Lung microvascular endothelial cell (primary cell): ENCODE measurements around the gene PKMYT1. TPM values are rescaled to one million over a fixed set of nuclear protein-coding genes. Genes with fewer than 3 reads are reported as not detected.

Source experiments
- DNase-seq, 2 donors: peaks; one replicate each; pipeline versions ENCODE4 v3.0.0 to v3.0.0-alpha.2; 2010; ENCODE audit warnings: low read depth in 2 of 2
- total RNA-seq: library from RNA; depleted of rRNA; stranded (reverse); fragments of >200 nt; gene quantifications from 2 replicates; pipeline ENCODE4 v1.2.1, GENCODE V29; 2014

PKMYT1 gene
- total RNA-seq, 1 donor from 2014 or later: 0.99 TPM

GRCh38 chr16:2974319-2975056 lies 5.8 kb downstream of the PKMYT1 start:
- DNase-seq: no peak

GRCh38 chr16:2973605-2974318 lies 6.5 kb downstream of the PKMYT1 start:
- no peak for DNase-seq

- no peak for DNase-seq
Observed at GRCh38 chr16:2973093-2973492, 7.2 kb downstream of the PKMYT1 start.

- DNase-seq: no peak
Observed at GRCh38 chr16:2971985-2972784, 8.1 kb downstream of the PKMYT1 start.

GRCh38 chr16:2971134-2971984 lies 8.9 kb downstream of the PKMYT1 start:
- no peak for DNase-seq

- no peak for DNase-seq
Observed at GRCh38 chr16:2970563-2970962, 9.7 kb downstream of the PKMYT1 start.

- DNase-seq: peak in 1 of 2 donors; percentile 32
Observed at GRCh38 chr16:2969545-2970521, 10.4 kb downstream of the PKMYT1 start.

- DNase-seq: peak; percentile 87 to 91
Observed at GRCh38 chr16:2968738-2969544, 11.3 kb downstream of the PKMYT1 start, which contains the start of gene PAQR4. Gene PAQR4, plus strand, starts transcription at chr16:2969348. Its CDS starts 327 bp downstream, at chr16:2969675.

- no peak for DNase-seq
Observed at GRCh38 chr16:2968368-2968737, 11.9 kb downstream of the PKMYT1 start.

GRCh38 chr16:2967721-2968161 lies 12.5 kb downstream of the PKMYT1 start:
- DNase-seq: no peak

GRCh38 chr16:2967211-2967631 lies 13.0 kb downstream of the PKMYT1 start:
- DNase-seq: no peak

- no peak for DNase-seq
Observed at GRCh38 chr16:2966808-2967191, 13.4 kb downstream of the PKMYT1 start.

- no peak for DNase-seq
Observed at GRCh38 chr16:2966043-2966807, 14.0 kb downstream of the PKMYT1 start.

GRCh38 chr16:2964475-2965336 lies 15.5 kb downstream of the PKMYT1 start:
- DNase-seq: no peak

- DNase-seq: no peak
Observed at GRCh38 chr16:2963723-2964474, 16.3 kb downstream of the PKMYT1 start, which contains the start of gene KREMEN2. Gene KREMEN2, plus strand, starts transcription at chr16:2964275. Its CDS starts 246 bp downstream, at chr16:2964521.

- no peak for DNase-seq
Observed at GRCh38 chr16:2963074-2963722, 17.0 kb downstream of the PKMYT1 start.
